Parathyroid adenoma (tissue), 2 donors: ENCODE measurements around the gene DIO3.

Source experiments
- H2AFZ ChIP-seq: fragments of 300-600 bp; sonication (generic); one replicate; pipeline ENCODE4 v1.7.0; 2017; ENCODE audit warnings: antibody characterized with exemption, mild to moderate bottlenecking
- H3K27ac ChIP-seq: fragments of 300-600 bp; sonication (generic); one replicate; pipeline ENCODE4 v1.7.0; 2017
- H3K27me3 ChIP-seq: fragments of 300-600 bp; sonication (generic); one replicate; pipeline ENCODE4 v1.7.0; 2017; ENCODE audit warnings: low read length; ENCODE audit not compliant: control insufficient read depth, insufficient read depth
- H3K36me3 ChIP-seq: fragments of 300-600 bp; sonication (generic); one replicate; pipeline ENCODE4 v1.7.0; 2017; ENCODE audit warnings: low read length; ENCODE audit not compliant: control insufficient read depth, insufficient read depth
- H3K4me1 ChIP-seq: fragments of 300-600 bp; sonication (generic); one replicate; pipeline ENCODE4 v1.7.0; 2017; ENCODE audit warnings: control low read depth
- H3K4me2 ChIP-seq: fragments of 300-600 bp; sonication (generic); one replicate; pipeline ENCODE4 v1.7.0; 2017; ENCODE audit warnings: low read length
- H3K4me3 ChIP-seq: fragments of 300-600 bp; sonication (generic); one replicate; pipeline ENCODE4 v1.7.0; 2017; ENCODE audit warnings: low read depth, low read length
- H3K79me2 ChIP-seq: fragments of 300-600 bp; sonication (generic); one replicate; pipeline ENCODE4 v1.7.0; 2017; ENCODE audit warnings: control low read depth
- H3K9ac ChIP-seq: fragments of 300-600 bp; sonication (generic); one replicate; pipeline ENCODE4 v1.7.0; 2017; ENCODE audit warnings: mild to moderate bottlenecking
- H3K9me3 ChIP-seq: fragments of 300-600 bp; sonication (generic); one replicate; pipeline ENCODE4 v1.7.0; 2017; ENCODE audit warnings: low read length; ENCODE audit not compliant: control insufficient read depth
- TF ChIP-seq, protein P1 (sequence below): fragments of 300-600 bp; sonication (generic); IDR thresholded peaks from one replicate; pipeline ENCODE4 v1.7.0; 2017; ENCODE audit warnings: antibody characterized with exemption, mild to moderate bottlenecking
- donor health status: primary hyperparathyroidism.

DIO3 gene

DNA sequence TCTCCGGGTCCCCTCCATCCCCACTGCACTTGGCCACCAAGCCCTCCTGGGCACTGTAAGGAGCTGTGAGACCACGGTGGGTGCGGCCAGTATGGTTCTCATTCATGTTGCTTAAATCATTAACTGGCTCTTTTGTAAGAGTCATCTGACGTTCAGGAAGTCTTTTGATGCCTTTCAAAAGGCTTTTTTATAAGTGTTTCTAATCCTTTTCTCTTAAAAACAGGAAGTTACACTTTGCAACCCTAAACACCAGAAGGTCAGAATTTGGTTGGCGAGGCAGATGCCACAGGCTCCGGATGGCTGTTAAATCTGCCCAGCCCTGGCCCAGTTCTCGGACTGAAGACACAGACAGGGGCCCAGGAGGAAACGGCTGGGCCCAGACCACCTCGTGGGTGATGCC is 26.1 kb upstream of the DIO3 start:
- no peak overlapping the region for H3K4me3 ChIP-seq
- no peaks in the 10 kb centered on the region for H3K4me1 ChIP-seq
- no peak overlapping the region for H2AFZ ChIP-seq
- H3K27ac ChIP-seq = no peak overlapping the region
- no peaks in the 10 kb centered on the region for H3K27me3 ChIP-seq
- no peaks in the 10 kb centered on the region for H3K79me2 ChIP-seq
- no peaks in the 10 kb centered on the region for H3K9me3 ChIP-seq
- H3K4me2 ChIP-seq = no peak overlapping the region
- no peaks in the 10 kb centered on the region for H3K36me3 ChIP-seq
- TF ChIP-seq, protein P1, sequence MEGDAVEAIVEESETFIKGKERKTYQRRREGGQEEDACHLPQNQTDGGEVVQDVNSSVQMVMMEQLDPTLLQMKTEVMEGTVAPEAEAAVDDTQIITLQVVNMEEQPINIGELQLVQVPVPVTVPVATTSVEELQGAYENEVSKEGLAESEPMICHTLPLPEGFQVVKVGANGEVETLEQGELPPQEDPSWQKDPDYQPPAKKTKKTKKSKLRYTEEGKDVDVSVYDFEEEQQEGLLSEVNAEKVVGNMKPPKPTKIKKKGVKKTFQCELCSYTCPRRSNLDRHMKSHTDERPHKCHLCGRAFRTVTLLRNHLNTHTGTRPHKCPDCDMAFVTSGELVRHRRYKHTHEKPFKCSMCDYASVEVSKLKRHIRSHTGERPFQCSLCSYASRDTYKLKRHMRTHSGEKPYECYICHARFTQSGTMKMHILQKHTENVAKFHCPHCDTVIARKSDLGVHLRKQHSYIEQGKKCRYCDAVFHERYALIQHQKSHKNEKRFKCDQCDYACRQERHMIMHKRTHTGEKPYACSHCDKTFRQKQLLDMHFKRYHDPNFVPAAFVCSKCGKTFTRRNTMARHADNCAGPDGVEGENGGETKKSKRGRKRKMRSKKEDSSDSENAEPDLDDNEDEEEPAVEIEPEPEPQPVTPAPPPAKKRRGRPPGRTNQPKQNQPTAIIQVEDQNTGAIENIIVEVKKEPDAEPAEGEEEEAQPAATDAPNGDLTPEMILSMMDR = no peak
- H3K9ac ChIP-seq = no peak overlapping the region

DNA sequence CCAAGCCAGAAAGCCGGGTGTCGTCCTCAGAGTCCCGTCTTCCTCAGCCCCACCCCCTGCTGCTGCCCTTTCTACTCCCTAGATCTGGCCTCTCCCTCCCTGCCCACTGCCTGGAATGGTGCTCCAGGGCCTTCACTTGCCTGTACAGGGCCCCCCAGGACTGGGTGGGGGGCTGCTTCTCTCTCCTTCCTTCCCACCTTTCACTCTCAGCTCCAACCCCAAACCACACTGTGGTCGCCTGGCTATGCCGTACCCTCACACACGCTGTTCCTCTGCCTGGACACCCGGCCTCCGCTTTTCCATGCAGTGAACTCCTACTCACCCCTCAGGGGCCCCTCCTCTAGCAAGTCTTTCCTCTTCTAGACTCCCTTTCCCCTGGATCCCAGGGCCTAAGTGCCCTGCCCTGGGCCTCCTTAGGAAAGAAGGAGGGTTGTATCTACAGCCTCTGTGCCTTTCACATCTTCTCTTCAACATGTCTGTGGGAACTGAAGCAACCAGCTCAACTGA is 25.5 kb upstream of the DIO3 start:
- H2AFZ ChIP-seq = no peak overlapping the region
- H3K9ac ChIP-seq = no peak overlapping the region
- no peaks in the 10 kb centered on the region for H3K79me2 ChIP-seq
- no peak overlapping the region for H3K4me3 ChIP-seq
- H3K4me2 ChIP-seq = no peak overlapping the region
- no peaks in the 10 kb centered on the region for H3K4me1 ChIP-seq
- no peaks in the 10 kb centered on the region for H3K27me3 ChIP-seq
- no peak overlapping the region for H3K27ac ChIP-seq
- TF ChIP-seq, protein P1 = no peak
- no peaks in the 10 kb centered on the region for H3K36me3 ChIP-seq
- no peaks in the 10 kb centered on the region for H3K9me3 ChIP-seq

DNA sequence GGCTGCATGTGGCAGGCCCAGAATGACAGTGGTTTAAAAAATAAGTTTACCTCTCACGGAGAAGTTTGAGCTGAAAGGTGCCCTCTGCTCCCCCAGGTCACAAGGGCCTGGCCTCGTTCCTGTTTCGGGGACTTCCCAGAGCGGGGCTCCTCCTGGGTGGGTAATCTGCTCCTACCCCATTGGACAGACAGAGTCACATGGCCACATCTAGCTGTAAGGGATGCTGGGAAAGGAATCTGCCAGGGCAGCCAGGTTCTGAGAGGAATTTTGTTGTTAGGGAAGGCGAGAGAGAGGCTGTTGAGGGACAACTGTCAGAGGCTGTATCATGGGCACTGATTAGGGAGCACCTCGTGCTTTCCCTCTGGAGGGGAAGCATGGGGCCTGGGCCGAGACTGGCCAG is 24.0 kb upstream of the DIO3 start:
- Histone ChIP-seq H3K36me3 (no peaks in the 10 kb centered on the region), H3K4me2 (no peak overlapping the region), H3K9ac (no peak overlapping the region), H3K27me3 (no peaks in the 10 kb centered on the region), H2AFZ (no peak overlapping the region), H3K27ac (no peak overlapping the region), H3K9me3 (no peaks in the 10 kb centered on the region), H3K4me3 (no peak overlapping the region), H3K79me2 (no peaks in the 10 kb centered on the region), H3K4me1 (no peaks in the 10 kb centered on the region)
- TF ChIP-seq, protein P1 = no peak

DNA sequence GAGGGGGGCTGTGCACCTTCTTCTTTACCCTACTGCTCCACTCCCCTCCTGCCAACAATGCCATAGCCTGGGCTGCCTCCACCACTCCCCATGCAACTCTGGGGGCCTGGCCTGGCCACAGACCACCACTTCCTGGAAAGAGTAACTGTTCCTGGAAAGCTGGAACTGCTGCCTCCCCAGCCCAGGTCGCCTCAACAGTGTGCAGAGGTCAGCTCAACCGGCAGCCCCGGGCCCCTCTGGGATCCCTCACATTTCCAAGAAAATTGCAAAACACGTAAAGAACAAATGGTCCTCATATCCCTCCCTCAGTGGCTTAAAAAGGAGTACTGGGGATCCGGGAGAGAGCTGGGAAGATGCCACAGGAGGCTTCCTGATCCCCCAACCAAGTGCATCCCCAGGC is 22.4 kb upstream of the DIO3 start:
- Histone ChIP-seq H2AFZ (no peak overlapping the region), H3K79me2 (no peaks in the 10 kb centered on the region), H3K36me3 (no peaks in the 10 kb centered on the region), H3K4me1 (no peaks in the 10 kb centered on the region), H3K9me3 (no peaks in the 10 kb centered on the region), H3K27ac (no peak overlapping the region), H3K27me3 (no peaks in the 10 kb centered on the region), H3K4me3 (no peak overlapping the region), H3K9ac (no peak overlapping the region), H3K4me2 (no peak overlapping the region)
- TF ChIP-seq, protein P1 = no peak

DNA sequence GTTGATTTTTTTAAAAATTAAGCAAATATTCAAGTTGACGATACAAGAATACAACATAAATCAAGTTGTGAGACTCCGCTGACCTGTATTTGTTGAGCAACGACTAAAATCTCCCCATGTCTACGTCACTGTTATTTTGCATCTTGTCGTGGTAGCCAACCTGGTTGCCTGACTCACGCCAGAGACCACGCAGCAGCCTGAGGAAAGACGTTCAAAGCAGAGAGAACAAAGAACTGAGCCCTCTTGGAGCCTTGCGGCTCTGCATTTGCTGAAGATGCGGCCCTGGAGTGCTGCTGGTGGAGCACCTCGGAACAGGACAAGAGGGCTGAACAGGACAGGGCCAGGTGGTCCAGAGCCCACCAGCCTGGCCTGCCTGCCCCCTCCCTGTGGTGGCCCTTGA is 21.4 kb upstream of the DIO3 start:
- TF ChIP-seq, protein P1 = no peak
- H3K27me3 ChIP-seq = no peaks in the 10 kb centered on the region
- no peaks in the 10 kb centered on the region for H3K4me1 ChIP-seq
- no peak overlapping the region for H2AFZ ChIP-seq
- H3K9me3 ChIP-seq = no peaks in the 10 kb centered on the region
- no peak overlapping the region for H3K9ac ChIP-seq
- no peak overlapping the region for H3K27ac ChIP-seq
- no peak overlapping the region for H3K4me2 ChIP-seq
- H3K79me2 ChIP-seq = no peaks in the 10 kb centered on the region
- H3K4me3 ChIP-seq = no peak overlapping the region
- H3K36me3 ChIP-seq = no peaks in the 10 kb centered on the region
